GM19043 (cell line): ENCODE results near the gene BPI.
"Not testable (repeated sequence)": the region's sequence is repeated elsewhere in the genome, so short reads cannot be mapped to it uniquely, and the experiment has no call there.

Experiments used
- ATAC-seq: cut with Tn5 transposase; IDR thresholded peaks from one replicate; pipeline ENCODE4 v1.9.1; 2021; ENCODE audit warnings: low read depth; ENCODE audit not compliant: unreplicated experiment

BPI gene

GRCh38 chr20:38330638-38331037, 26.7 kb downstream of the BPI start:
- ATAC-seq = no peak

GRCh38 chr20:38331245-38331644, 27.3 kb downstream of the BPI start:
- no peak for ATAC-seq

GRCh38 chr20:38331814-38332213, 27.9 kb downstream of the BPI start:
- no peak for ATAC-seq

- no peak for ATAC-seq
Observed at GRCh38 chr20:38334016-38334415, 30.1 kb downstream of the BPI start.

- ATAC-seq = no peak
Observed at GRCh38 chr20:38336726-38337125, 32.8 kb downstream of the BPI start.

GRCh38 chr20:38337561-38338140, 33.7 kb downstream of the BPI start:
- no peak for ATAC-seq

- ATAC-seq = no peak
Observed at GRCh38 chr20:38338849-38339520, 35.0 kb downstream of the BPI start.

- not testable (repeated sequence) for ATAC-seq
Observed at GRCh38 chr20:38339521-38339896, 35.6 kb downstream of the BPI start.

- ATAC-seq = no peak
Observed at GRCh38 chr20:38339997-38340396, 36.0 kb downstream of the BPI start.

GRCh38 chr20:38340693-38341092, 36.7 kb downstream of the BPI start:
- no peak for ATAC-seq

- ATAC-seq = no peak
Observed at GRCh38 chr20:38342216-38342615, 38.3 kb downstream of the BPI start.

GRCh38 chr20:38342713-38343310, 38.9 kb downstream of the BPI start:
- ATAC-seq = no peak

GRCh38 chr20:38343311-38344106, 39.6 kb downstream of the BPI start:
- ATAC-seq = no peak

- no peak for ATAC-seq
Observed at GRCh38 chr20:38344107-38344701, 40.2 kb downstream of the BPI start.

GRCh38 chr20:38345643-38346042, 41.7 kb downstream of the BPI start:
- no peak for ATAC-seq

GRCh38 chr20:38346247-38346651, 42.3 kb downstream of the BPI start, which contains the start of gene LBP:
Gene LBP, plus strand, starts transcription at chr20:38346482. Its CDS starts 35 bp downstream, at chr20:38346517.
- ATAC-seq = no peak

- ATAC-seq = no peak
Observed at GRCh38 chr20:38346741-38347140, 42.8 kb downstream of the BPI start.

- no peak for ATAC-seq
Observed at GRCh38 chr20:38349856-38350255, 45.9 kb downstream of the BPI start.

- no peak for ATAC-seq
Observed at GRCh38 chr20:38350879-38351775, 47.2 kb downstream of the BPI start.

GRCh38 chr20:38353316-38353715, 49.4 kb downstream of the BPI start:
- no peak for ATAC-seq
